ENCODE data around the gene CYB5R4. TPM values are rescaled to one million over a fixed set of nuclear protein-coding genes. Genes with fewer than 3 reads are reported as not detected.

The CYB5R4 gene
- 3.6 and 13.0 TPM in 2 replicates for total RNA-seq

GRCh38 chr6:83859410-83860358, at the start of gene CYB5R4:
CYB5R4 (plus strand) TSS chr6:83859689; CDS start chr6:83859783, 94 bp downstream.

GRCh38 chr6:83853178-83854000, 6.1 kb upstream of the CYB5R4 start, which contains the start of gene RIPPLY2:
RIPPLY2 (plus strand) TSS chr6:83853360; CDS start chr6:83853417, 57 bp downstream.

Other genes starting within 250 kb of the CYB5R4 start
- gene SNAP91, start 150.6 kb upstream of the CYB5R4 start, total RNA-seq: not detected in 2 replicates
- 1.4 TPM in 1 of 2 replicates, not detected in the other for gene RIPPLY2, start 6.3 kb upstream of the CYB5R4 start, total RNA-seq
- 0.21 and 0.96 TPM in 2 replicates for gene MRAP2, start 174.1 kb downstream of the CYB5R4 start, total RNA-seq

Data from tracheal epithelial cell (primary cell).